HPDE6-E6E7 (cell line): Measurements from ENCODE around the gene NKX2-2.

Experiments used
- DNase-seq: peaks from one replicate; pipeline ENCODE4 v3.0.0; 2011; ENCODE audit warnings: missing footprints; ENCODE audit errors: extremely low spot score

Gene NKX2-2

DNA sequence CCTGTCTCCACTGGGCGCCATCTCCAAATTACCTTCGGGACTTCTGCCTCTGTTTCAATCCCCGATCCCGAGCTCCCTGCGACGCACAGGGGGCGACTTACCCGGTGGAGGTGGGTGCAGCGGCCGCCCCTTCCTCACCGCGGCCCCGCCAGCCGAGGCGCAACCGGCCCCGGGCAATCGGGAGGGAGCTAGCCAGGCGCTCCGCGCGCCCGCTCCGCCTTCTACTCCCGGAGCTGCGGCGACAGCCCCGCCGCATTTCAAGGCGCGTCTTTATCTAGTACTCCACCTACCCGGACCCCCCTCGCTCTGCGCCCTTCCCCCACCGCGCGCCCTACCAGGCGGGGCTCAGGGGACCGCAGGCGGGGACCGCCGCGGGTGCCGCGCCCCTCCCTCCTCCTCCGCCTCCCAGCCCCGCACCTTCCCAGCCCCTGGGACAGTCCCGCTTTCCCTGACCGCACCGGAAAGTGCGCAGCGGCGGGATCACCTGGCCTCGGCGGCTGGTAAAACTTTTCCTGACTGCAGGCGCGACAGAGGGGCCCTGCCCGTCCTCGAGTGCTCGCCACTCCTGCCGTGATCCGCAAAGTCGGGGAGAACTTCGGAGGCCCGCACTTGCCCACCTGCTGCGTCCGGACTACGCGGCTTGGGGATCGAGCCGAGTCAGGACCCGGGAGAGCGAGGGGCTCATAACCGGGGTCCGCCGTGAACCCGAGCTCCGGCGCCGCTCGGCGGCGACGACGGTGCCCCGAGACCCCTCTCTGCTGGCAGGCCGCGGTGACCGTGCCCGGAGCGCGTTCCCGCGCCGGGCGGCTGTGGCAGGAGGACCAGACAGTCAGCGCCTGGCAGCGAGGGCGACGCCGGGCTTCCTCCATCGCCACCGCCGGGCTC, 8.0 kb upstream of the NKX2-2 start:
- no peak for DNase-seq

DNA sequence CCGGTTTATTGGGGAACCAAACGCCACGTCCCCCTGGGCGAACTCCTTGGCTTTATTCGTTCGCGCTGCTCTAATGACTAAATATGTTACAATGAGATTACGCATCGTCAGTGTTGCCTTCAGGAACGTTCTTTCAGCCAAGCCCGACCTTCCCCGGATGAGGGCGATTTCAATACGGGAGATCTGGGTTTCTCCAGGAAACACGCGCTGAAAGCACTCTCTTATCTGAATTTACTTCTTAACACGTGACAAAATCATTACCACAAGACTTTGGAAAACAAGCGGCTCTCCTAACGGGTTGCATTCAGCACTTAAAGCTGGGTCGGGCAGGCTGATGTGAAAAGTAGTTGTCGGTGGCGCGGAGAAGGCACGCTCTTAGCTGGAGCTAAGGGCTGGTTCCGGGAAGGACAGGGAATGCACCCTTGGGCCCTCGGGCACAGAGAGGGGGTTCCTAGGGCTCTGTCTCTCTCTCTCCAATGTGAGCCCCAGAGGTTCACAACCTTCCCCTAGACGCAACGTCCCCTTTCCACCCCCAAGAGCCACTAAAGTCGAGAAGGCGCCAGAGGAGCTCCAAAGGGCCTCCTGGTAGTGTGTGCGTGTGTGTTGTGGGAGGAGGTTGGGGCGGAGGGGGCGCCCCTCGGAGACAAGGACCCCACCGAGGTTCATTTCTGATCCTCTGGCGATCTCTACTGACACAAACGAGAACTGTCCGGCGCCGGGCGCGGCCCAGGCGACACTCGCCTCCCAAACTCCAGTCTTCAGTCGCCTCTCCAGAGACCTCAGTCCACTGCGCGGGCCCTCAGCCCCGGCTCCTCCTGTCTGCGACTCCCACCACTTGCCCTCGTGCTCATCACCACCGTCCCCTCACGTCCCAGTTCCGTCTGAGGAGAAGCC, 7.1 kb upstream of the NKX2-2 start:
- no peak for DNase-seq

DNA sequence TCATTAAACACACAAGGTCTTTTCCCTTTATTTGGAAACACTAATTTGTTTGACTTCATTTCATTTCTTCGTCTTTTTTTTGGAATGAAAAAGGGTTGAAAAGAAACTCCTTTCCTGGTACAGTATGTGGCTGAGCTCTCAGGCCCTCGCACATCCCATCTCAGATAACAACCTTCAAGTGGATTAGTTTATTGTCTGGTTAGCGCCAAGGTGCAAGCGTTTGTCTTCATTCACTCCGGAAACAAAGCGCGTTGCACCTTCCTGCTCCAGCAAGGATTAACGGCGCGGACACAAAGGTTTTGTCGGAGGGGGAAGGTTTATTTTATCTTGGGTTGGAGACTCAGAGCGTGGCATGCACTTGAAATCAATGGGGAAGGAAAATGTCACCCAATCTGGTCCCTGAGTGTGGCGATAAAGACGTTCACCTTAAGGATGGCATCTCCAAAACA, 5.3 kb upstream of the NKX2-2 start:
- DNase-seq: no peak

DNA sequence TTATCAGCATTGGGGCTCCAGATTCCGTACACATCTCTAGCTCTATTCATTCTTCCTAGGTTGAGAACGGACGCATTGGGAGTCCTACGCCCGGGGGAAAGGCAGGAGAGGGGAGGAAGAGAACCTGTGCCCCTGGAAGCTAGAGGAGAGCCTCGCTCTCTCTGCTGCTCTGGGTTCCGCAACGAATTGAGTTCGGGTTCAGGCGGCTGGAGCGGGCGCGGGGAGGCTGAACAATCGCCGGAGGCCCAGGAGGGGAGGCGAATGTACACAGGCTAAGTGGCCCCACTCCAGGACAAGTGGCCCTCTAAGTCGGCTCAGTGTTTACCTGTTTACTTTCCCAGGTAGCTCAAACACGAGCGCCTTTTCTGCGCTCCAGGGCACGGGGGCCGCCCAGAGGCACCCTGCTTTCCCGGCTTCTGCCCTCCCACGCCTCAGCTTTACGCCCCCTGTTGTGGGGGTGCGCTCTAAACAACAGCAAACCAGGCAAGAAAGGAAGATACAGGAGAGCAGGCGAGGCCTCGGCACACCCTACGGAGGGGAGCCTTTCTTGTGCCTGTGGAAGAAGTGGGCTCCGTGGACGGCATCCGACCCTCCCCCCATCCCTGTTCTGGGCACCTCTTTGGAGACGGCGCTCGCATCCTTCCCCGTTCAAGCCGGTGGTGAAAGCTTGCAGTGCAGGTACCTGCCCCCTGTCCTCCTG, 4.6 kb upstream of the NKX2-2 start:
- peak; percentile 69 for DNase-seq

DNA sequence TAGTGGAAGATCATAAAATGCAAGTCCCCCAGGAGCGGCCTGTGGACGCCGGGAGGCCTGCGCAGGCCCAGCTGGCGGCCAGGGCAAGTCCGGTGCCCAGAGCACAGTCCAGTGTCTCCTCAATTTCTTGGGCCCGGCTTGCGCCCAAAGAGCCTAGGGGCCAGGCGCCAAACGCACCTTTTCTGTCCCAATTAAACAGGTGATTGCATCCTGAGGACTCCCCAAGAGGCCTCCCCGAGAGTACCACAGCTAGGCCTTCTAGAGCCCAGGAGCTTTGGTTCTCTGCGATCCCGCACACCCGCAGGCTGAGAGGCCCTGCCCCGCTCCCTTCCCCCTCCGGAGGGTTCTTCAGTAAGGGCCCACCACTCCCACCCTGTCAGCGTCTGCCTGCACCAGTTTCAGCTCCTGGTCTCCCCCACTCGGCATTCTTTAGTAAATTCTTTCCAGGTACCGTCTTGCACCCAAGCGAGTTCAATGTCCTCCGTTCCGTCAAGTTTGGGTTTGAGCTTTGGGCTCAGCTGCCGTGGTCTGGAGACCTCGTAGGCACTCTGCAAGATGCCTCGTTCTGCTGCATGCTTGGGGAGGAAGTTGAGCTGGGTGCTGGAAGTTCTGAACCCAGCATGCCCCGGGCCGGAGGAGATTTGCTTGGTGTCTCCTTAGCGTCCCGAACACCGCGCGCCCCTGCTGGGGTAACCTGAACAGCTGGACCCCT, 3.9 kb upstream of the NKX2-2 start:
- DNase-seq: no peak

DNA sequence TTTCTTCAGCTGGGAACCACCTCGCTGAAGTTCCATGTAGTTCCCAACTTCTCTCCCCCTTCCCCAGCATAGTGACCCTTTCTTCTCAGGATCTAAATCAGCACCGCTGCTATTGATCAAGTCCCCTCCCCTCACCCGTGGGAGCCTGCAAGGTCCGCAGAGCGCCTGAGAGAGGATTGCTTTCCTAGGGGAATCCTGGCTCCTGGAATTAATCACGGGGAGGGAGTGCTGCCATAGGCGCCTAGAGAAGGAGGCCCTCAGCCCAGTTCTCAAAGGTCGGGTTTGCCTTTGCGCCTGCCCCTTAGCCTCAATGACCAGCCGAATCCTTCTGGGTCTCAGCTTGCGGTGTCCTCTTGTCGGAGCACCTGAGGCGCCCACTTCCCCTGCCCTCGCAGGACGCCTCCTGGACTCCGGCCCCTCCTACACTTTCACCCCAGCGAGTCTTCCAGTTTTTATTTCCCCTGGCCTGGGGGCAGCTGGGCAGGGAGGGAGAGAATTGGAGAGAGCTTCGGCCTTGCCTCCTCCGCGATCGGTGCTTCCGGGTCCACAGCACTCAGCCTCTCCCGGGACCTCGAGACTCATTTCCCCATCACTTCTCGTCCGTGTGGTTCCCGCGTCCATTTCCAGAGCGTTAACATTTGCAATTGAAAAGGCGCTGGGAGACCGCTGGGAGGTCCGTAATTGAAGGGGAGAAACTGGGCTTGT, 3.1 kb upstream of the NKX2-2 start:
- DNase-seq: no peak

DNA sequence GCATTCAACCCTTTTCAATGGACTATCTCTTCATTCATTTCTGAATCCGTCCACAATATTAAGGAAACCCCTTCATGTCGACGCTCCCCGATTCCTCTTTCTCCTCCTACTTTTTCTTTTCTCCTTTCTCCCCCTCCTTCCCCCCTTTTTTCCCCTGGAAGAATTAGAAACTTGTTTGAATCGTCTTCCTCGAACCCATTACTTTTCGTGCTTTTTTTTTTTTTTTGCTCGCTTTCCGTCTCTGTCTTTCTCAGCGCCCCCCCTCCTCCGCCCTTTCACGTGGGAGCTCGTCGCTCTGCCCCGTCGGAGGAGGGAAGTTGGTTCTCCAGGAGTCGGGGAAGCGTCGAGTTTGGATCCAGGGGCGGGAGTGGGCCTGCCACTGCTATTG, 2.3 kb upstream of the NKX2-2 start:
- DNase-seq: no peak

DNA sequence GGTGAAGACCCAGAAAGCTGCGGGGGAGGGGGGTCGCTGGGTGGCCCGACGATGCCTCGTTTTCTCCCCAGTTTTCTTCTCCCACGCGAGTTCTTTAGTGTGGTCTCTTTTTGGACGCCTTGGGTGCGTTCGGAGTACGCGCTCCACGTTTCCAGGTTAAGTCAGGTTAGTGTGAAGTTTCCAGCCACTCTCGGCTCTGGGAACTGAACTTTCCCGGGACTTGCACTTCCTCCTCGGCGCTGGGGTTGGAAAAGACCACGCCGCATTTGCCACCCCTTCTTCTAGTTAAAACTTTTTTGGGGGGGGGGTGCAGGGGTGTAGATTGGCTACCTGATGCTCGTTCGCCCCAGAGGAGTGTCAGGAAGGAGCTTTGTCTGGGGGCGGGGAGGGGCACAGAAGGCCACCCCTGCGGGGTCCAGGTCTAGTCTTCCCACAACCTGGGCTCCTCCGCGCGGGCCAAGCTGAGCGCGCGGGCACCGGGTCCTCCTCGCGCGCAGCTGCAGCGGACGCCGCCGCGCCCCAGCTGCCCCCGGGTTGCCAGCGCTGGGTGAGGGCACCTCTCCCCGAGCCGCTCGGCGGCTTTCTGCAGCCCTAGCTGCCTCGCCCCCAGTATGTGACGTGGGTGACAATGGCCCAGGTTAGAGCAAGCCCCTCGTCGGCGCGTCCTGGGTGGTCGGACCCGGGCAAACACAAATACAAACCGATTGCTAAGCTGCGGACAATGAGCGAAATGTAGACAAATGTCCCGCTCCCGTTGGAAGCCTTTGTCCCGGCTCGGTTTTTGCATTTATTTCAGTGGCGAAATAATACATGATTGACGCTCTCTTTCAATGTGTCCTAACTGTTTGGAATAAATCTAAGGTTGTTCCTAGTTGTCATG, 1.7 kb upstream of the NKX2-2 start:
- no peak for DNase-seq

DNA sequence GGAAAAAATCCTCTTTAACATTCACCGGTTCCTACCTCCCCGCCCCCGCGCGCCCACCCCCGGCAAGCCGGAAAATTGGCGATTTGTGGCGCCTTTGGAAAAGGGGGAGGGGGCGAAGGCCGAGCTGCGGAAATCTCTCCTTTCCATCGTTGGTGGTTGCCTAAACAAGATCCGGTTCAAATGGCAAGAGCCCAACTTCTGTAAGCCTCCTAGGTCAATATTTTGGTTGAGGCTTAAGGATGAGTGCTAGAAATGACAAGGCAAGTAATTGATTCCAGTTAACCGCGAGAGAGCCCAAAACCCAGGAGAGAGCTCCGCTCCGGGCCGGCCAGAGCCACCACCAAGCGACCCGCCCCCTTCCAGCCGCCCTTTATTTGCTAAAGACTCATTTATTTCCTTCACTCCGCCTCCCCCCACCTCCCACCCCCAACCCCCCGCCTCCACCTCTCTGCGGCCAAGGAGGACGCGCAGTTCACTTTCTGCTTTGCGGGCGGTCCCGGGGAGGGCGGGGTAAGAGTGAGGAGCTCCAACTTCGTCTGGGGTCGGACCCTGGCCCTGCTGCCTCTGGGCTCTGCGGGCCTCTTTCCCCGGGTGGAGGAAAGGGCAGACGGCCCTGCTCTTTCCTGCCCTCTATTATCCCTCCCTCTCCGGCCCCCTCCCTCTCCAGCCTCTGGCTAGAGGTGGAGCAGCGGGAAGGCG, 838 bp upstream of the NKX2-2 start:
- DNase-seq: no peak

DNA sequence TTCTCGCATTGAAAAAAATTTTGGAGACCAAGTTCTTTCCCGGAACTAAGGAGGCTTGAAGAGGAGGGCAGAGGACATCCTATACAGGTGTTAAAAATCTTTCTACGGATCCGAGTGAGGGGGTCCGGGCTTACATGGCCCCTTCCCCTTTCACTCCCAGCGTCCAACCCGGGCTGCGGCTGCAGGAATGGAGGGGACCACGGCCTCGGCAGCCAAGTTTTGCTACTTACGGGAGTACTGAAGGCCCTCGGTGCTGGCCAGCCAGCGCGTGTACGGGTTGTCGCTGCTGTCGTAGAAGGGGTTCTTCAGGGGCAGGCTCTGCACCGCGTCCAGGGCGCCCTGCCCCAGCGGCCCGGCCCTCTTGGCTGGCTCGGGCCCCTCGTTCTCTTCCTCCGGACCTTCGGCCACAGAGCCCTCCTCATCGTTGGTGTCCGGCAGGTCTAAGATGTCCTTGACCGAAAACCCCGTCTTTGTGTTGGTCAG, 642 bp downstream of the NKX2-2 start:
- DNase-seq: no peak

DNA sequence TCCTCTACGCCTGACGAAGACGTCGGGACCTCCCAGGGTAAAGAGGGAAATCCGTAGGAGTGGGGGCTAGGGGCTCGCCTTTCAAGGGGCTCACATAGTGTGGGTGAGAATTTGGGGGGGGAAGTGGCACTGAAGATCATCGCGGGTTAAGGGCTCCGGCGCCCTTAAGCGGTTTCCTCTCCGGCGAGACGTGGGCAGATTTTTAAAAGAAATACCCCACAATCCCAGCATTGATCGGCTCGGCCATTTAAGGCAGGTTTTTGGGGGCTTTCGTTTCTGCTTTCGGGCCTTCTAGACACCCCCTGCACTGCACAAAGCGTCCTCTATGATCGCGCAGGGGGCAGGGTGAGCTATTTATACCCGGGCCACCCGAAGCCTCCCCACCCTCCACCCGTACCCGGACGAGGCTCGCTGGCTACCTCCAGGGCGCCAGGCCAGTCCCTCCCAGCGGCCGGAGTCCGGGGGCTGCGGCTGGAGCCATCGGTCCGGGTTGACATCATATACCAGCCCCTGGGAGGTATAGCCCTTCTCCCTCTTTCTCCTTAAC, 1.2 kb downstream of the NKX2-2 start:
- DNase-seq: no peak

DNA sequence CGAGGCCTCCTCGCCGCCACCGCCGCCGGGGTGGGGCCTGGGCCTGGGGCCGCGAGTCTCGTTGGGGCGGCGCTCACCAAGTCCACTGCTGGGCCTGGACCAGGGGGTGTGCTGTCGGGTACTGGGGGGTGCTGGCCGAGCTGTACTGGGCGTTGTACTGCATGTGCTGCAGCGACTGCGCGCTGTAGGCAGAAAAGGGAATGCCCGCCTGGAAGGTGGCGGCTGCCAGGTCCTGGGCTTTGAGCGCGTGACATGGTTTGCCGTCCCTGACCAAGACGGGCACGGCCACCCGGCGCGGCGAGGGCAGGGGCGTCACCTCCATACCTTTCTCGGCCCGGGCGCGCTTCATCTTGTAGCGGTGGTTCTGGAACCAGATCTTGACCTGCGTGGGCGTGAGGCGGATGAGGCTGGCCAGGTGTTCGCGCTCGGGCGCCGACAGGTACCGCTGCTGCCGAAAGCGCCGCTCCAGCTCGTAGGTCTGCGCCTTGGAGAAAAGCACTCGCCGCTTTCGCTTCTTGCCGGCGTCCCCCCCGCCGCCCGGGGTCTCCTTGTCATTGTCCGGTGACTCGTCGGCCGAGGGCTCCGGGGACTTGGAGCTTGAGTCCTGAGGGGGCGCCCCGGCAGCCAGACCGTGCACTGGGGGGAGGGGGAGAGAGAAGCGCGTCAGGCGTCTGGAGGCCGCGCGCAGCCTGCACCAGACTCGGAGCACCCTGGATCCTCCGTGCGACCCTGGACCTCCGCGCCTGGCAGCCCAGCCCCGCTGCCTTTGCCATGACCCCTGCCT, 1.8 kb downstream of the NKX2-2 start:
- DNase-seq: no peak

DNA sequence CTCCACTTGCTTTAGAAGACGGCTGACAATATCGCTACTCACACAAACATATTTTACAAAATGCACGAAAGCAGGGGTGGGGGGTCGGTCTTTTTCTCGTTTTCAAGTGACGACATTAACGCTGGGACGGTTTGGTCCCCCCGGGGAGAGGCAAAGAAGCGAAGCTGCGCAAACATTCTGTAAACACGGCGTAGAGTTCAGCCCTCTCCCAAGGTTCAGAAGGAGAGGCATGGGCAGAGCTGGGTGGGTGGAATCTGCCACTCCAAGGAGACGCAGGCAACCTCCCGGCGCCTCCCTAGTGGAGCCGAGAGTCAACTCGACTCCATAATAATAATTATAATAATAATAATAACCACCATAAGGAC, 2.4 kb downstream of the NKX2-2 start:
- no peak for DNase-seq

DNA sequence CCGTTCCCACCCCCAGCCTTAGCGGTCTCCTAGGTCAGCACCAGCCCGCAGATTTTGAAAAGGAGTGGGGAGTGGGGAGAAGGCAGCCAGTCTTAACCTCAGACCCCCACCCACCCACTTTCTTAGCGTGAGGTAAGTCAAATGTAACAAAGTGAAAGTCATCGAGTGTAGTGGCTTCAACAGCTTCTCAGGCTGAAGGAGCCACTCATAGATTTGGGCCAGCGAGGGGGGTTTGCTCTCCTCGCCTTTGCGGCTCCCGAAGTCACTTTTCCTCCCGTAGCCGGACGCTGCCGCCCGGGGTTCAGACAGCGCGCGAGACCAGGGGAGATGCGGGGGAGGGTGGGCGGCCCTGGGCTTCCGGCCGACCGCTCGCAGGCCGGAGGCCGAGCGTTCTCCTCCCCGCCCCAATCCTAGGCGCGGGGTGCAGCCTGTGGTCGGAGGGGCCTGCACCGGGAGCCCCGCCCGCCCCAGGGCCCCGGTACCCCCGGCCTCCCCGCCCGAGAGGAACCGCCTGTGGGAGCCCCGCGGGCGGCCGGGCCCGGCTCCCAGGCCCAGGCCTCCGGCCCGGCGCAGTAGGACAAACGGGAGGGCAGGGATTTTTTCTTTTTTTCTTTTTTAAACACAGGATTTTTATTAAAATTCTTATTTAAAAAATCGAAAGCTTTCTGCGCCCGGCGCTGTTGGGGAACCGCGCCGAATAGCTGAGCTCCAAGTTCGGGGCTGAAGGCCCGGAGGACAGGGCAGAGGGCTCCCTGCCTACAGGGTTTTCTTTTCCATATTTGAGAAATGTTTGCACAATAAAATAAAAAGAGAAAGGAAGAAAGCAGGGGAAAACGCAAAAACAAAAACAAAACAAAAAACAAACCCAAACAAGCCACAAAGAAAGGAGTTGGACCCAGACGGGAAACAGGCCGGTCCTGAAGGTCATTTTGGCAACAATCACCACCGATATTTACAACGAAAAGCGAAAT, 3.2 kb downstream of the NKX2-2 start:
- no peak for DNase-seq

DNA sequence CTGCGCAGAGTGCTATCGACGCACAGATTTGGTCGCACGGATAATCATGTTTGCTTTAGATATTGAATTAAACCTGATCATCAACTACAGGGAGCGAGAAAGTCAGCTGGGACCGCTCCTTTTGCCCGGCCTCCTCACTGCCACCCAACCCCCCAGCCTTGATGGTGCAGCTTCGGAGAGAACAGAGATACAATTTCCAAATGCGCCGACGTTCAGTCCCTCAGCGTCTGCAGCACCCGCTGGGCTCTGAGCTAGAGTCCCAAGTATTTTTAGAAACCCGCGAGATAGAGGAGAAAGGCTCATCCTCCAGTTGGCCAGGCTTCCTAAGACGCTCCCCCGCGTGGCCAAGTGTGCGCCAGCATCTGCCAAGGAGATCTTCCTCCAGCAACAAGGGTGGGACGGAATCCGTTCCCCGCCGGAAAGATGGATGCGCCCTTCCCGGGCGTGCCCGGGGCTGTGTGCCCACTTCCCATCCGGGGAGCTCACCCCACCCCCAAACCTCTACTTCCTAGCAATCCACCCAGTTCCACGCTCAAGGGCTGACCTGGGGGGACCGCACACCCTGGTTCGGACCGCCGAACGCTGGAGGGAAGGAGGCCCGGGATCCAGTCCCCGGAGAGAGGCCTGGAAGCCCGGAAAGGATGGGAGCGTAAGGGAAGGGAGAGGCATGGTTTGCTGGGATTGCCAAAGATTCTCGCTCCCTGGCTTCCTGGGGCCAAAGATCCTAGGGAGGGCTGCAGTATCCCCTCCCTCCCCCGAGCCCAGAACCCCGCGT, 4.1 kb downstream of the NKX2-2 start:
- no peak for DNase-seq

DNA sequence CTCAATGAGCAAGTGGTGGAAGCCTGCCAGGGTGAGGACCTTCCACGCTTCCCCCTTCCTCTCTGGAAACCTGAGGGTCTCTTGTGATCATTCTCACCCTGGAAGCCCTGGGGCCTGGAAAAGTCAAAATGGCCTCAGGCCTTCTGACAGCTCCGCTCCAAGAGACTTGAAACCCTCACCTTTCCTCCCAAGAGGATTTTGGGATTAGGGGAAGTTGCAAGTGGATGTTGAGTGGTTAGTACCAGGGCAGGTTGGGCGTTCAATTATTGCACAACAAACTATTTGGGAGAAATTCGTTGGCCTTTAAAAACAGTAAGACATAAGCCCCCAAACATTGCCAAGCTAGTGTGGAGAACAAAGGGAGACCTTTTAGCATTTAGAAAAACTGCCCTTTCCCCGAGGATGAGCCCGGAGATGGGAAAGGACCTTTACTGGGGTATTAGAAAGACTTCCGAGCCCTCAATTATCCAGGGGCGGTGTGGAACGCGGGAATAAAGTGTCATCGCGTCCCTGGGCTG, 4.7 kb downstream of the NKX2-2 start:
- DNase-seq: no peak
